Frontal cortex (tissue), 4 donors: ENCODE measurements around the gene HOXC10. TPM values are rescaled to one million over a fixed set of nuclear protein-coding genes. Genes with fewer than 3 reads are reported as not detected.

ENCODE experiments used
- DNase-seq, 2 donors: peaks; one replicate each; pipeline ENCODE4 v3.0.0; 2012; ENCODE audit warnings: low spot score in 2 of 2
- FAIRE-seq: peaks from 2 replicates; lab custom pipeline; 2012; peaks lifted over from hg19 to GRCh38; lab: Jason Lieb, UNC
- total RNA-seq: library from RNA; depleted of rRNA; stranded (reverse); fragments of >200 nt; gene quantifications from one replicate; pipeline ENCODE4 v1.2.3, GENCODE V29; 2014
- donor health status: control.
- donor health status: control.
- donor health status: control.

Gene HOXC10
- total RNA-seq, 1 donor from 2014 or later: not detected

- no peak for FAIRE-seq
- DNase-seq: no peak
Measured at GRCh38 chr12:53974084-53975063, 10.6 kb upstream of the HOXC10 start, which contains the start of gene HOTAIR. Gene HOTAIR, minus strand, starts transcription at chr12:53974954.

GRCh38 chr12:53975064-53975471 is 9.9 kb upstream of the HOXC10 start:
- no peak for FAIRE-seq

GRCh38 chr12:53975479-53976152 is 9.3 kb upstream of the HOXC10 start:
- DNase-seq: no peak
- no peak for FAIRE-seq

More at GRCh38 chr12:53975064-53975471, 9.9 kb upstream of the HOXC10 start:
- DNase-seq: no peak

GRCh38 chr12:53976172-53976822 is 8.6 kb upstream of the HOXC10 start:
- DNase-seq (no peak), FAIRE-seq (no peak)

GRCh38 chr12:53976823-53977595 is 7.9 kb upstream of the HOXC10 start:
- no peak for DNase-seq
- FAIRE-seq: no peak

GRCh38 chr12:53977596-53978445 is 7.1 kb upstream of the HOXC10 start:
- DNase-seq: no peak
- no peak for FAIRE-seq

- DNase-seq (no peak), FAIRE-seq (no peak)
Measured at GRCh38 chr12:53978477-53979356, 6.2 kb upstream of the HOXC10 start.

GRCh38 chr12:53980104-53980801 is 4.7 kb upstream of the HOXC10 start:
- FAIRE-seq: no peak

GRCh38 chr12:53980802-53981496 is 4.0 kb upstream of the HOXC10 start:
- FAIRE-seq: no peak
- no peak for DNase-seq

More at GRCh38 chr12:53980104-53980801, 4.7 kb upstream of the HOXC10 start:
- no peak for DNase-seq

- DNase-seq (no peak), FAIRE-seq (no peak)
Measured at GRCh38 chr12:53981634-53982565, 3.0 kb upstream of the HOXC10 start.

- DNase-seq (no peak), FAIRE-seq (no peak)
Measured at GRCh38 chr12:53982648-53983567, 2.0 kb upstream of the HOXC10 start.

GRCh38 chr12:53983568-53983949 is 1.4 kb upstream of the HOXC10 start:
- FAIRE-seq: no peak
- DNase-seq: no peak

GRCh38 chr12:53983950-53984572 is 885 bp upstream of the HOXC10 start:
- no peak for FAIRE-seq

GRCh38 chr12:53985692-53985993 is 697 bp downstream of the HOXC10 start:
- DNase-seq: no peak
- no peak for FAIRE-seq

More at GRCh38 chr12:53983950-53984572, 885 bp upstream of the HOXC10 start:
- DNase-seq: no peak
